ENCODE measurements around the gene KIF23.

GRCh38 chr15:69424001-69424400, 9.9 kb downstream of the KIF23 start:
- no peak for TF ChIP-seq CTCF (conservative IDR thresholded peaks at IDR 0.05; ENCODE audit: low read length)
- TF ChIP-seq EZH2phosphoT487 (IDR thresholded peaks at IDR 0.05; ENCODE audit: borderline replicate concordance, low read depth, low read length), result no peak
